Raji (cell line): Measurements from ENCODE around the gene MAN2B2.

Experiments used
- POLR2A ChIP-seq: IDR thresholded peaks from 2 replicates; pipeline ENCODE4 v1.6.1; 2011; ENCODE audit warnings: low read depth, low read length, control low read depth; ENCODE audit not compliant: insufficient read depth

MAN2B2 gene

GRCh38 chr4:6608758-6609414, 33.9 kb downstream of the MAN2B2 start:
- no peak for TF ChIP-seq POLR2A

- TF ChIP-seq POLR2A, result no peak
Measured at GRCh38 chr4:6609415-6610079, 34.6 kb downstream of the MAN2B2 start.

- TF ChIP-seq POLR2A, result no peak
Measured at GRCh38 chr4:6610856-6611430, 36.0 kb downstream of the MAN2B2 start.

- TF ChIP-seq POLR2A, result no peak
Measured at GRCh38 chr4:6612961-6613675, 38.1 kb downstream of the MAN2B2 start.

GRCh38 chr4:6613676-6614651, 39.0 kb downstream of the MAN2B2 start:
- TF ChIP-seq POLR2A, result no peak

GRCh38 chr4:6614701-6615230, 39.8 kb downstream of the MAN2B2 start:
- no peak for TF ChIP-seq POLR2A

- no peak for TF ChIP-seq POLR2A
Measured at GRCh38 chr4:6616087-6616995, 41.4 kb downstream of the MAN2B2 start.

GRCh38 chr4:6617246-6617645, 42.3 kb downstream of the MAN2B2 start:
- TF ChIP-seq POLR2A, result no peak

GRCh38 chr4:6618386-6619115, 43.6 kb downstream of the MAN2B2 start:
- no peak for TF ChIP-seq POLR2A

GRCh38 chr4:6619116-6619465, 44.1 kb downstream of the MAN2B2 start:
- no peak for TF ChIP-seq POLR2A

GRCh38 chr4:6619466-6620255, 44.7 kb downstream of the MAN2B2 start:
- no peak for TF ChIP-seq POLR2A

GRCh38 chr4:6620296-6620695, 45.3 kb downstream of the MAN2B2 start:
- no peak for TF ChIP-seq POLR2A
